Endodermal cell (in vitro differentiated cells): ENCODE data around the gene NDST3. TPM values are rescaled to one million over a fixed set of nuclear protein-coding genes. Genes with fewer than 3 reads are reported as not detected.
"Not testable (repeated sequence)": the region's sequence is repeated elsewhere in the genome, so short reads cannot be mapped to it uniquely, and the experiment has no call there.

ENCODE experiments used
- DNase-seq: peaks from one replicate; pipeline ENCODE4 v3.0.0-alpha.2; 2017
- H3K27ac ChIP-seq: 2 replicates; pipeline ENCODE4 v1.5.1; 2013; ENCODE audit warnings: mild to moderate bottlenecking, low read depth, low read length, moderate library complexity
- H3K27me3 ChIP-seq: 2 replicates; pipeline ENCODE4 v1.6.1; 2013; ENCODE audit warnings: mild to moderate bottlenecking, low read length, moderate library complexity; ENCODE audit not compliant: insufficient read depth, control insufficient read depth, poor library complexity, severe bottlenecking
- H3K36me3 ChIP-seq: 2 replicates; pipeline ENCODE4 v1.7.0; 2013; ENCODE audit warnings: mild to moderate bottlenecking, low read length, moderate library complexity; ENCODE audit not compliant: control insufficient read depth, insufficient read depth
- H3K4me1 ChIP-seq: one replicate; pipeline ENCODE4 v1.7.0; 2013; ENCODE audit warnings: low read length; ENCODE audit not compliant: control insufficient read depth, insufficient read depth
- H3K4me3 ChIP-seq: 2 replicates; pipeline ENCODE4 v1.5.1; 2013; ENCODE audit warnings: mild to moderate bottlenecking, low read length, moderate library complexity
- H3K9ac ChIP-seq: 2 replicates; pipeline ENCODE4 v1.6.1; 2013; ENCODE audit warnings: mild to moderate bottlenecking, low read length, moderate library complexity; ENCODE audit not compliant: poor library complexity, severe bottlenecking; ENCODE audit errors: extremely low read depth
- H3K9me3 ChIP-seq: 2 replicates; pipeline ENCODE4 v1.6.1; 2013; ENCODE audit warnings: mild to moderate bottlenecking, low read length, moderate library complexity; ENCODE audit not compliant: control insufficient read depth
- H3K27ac Mint-ChIP-seq: 2 replicates; pipeline ENCODE4 v1.8.0; 2020; ENCODE audit warnings: mixed read lengths
- H3K27me3 Mint-ChIP-seq: 2 replicates; pipeline ENCODE4 v1.8.0; 2021; ENCODE audit warnings: mild to moderate bottlenecking, mixed read lengths; ENCODE audit not compliant: insufficient read depth
- H3K36me3 Mint-ChIP-seq: 2 replicates; pipeline ENCODE4 v1.8.0; 2020; ENCODE audit warnings: low read depth, mixed read lengths
- H3K4me1 Mint-ChIP-seq: 2 replicates; pipeline ENCODE4 v1.8.0; 2020; ENCODE audit warnings: mixed read lengths
- H3K4me3 Mint-ChIP-seq: 2 replicates; pipeline ENCODE4 v1.8.0; 2020; ENCODE audit warnings: mild to moderate bottlenecking, moderate library complexity, mixed read lengths
- H3K9me3 Mint-ChIP-seq: 2 replicates; pipeline ENCODE4 v1.8.0; 2020; ENCODE audit warnings: mild to moderate bottlenecking, mixed read lengths
- CTCF ChIP-seq: fragments of 200-600 bp; sonication (generic); conservative IDR thresholded peaks from 2 replicates; pipeline ENCODE4 v1.5.0; 2021; ENCODE audit warnings: antibody characterized with exemption, mild to moderate bottlenecking
- WGBS, 2 experiments: methylation state at CpG; one replicate each; pipeline versions ENCODE4 v1.1.5 to v1.1.7; 2013; ENCODE audit warnings: missing lambda C conversion rate in 2 of 2, mixed read lengths in 1 of 2; ENCODE audit not compliant: insufficient coverage in 1 of 2, insufficient read length in 1 of 2; 5-methylcytosine and 5-hydroxymethylcytosine counted together
- total RNA-seq, 2 donors: library from RNA; stranded (reverse); fragmentation: NEBNext Ultra II Directional in 1 of 2; extraction: Animal tissue kit (Norgen Biotek cat#: 25700) in 1 of 2; gene quantifications; 2 replicates in 1 of 2; 3 replicates in 1 of 2; pipeline ENCODE4 v1.2.1, GENCODE V29; 2021

Gene NDST3
- total RNA-seq, 2 donors from 2014 or later, result 0.62 to 0.71 TPM

- Mint-ChIP-seq H3K27ac (no peak overlapping the region), H3K4me3 (no peak overlapping the region), H3K36me3 (no peaks in the 10 kb centered on the region), H3K27me3 (no peaks in the 10 kb centered on the region), H3K9me3 (no peaks in the 10 kb centered on the region), H3K4me1 (no peaks in the 10 kb centered on the region)
- Histone ChIP-seq H3K4me1 (no peaks in the 10 kb centered on the region), H3K27me3 (no peaks in the 10 kb centered on the region), H3K4me3 (no peak overlapping the region), H3K36me3 (no peaks in the 10 kb centered on the region), H3K9me3 (no peaks in the 10 kb centered on the region), H3K9ac (no peak overlapping the region), H3K27ac (no peak overlapping the region)
- 85% methylated on average over 1 of the region's 1 CpG; no CpG with 5 or more reads in 1 of the 2 experiments for WGBS, 2 experiments
- TF ChIP-seq CTCF, result no peak
- no peak for DNase-seq
Observed at GRCh38 chr4:118296729-118297128, 262.4 kb downstream of the NDST3 start.

GRCh38 chr4:118299619-118300018 lies 265.3 kb downstream of the NDST3 start:
- H3K36me3 ChIP-seq, H3K27me3 ChIP-seq, H3K27ac Mint-ChIP-seq, H3K4me3 Mint-ChIP-seq, H3K9me3 Mint-ChIP-seq, H3K9me3 ChIP-seq, H3K4me3 ChIP-seq, H3K27me3 Mint-ChIP-seq, H3K4me1 ChIP-seq, H3K27ac ChIP-seq, H3K9ac ChIP-seq, H3K4me1 Mint-ChIP-seq, H3K36me3 Mint-ChIP-seq, DNase-seq: not testable (repeated sequence)
- WGBS, 2 experiments, result 98% methylated on average over 5 of the region's 6 CpGs; no CpG with 5 or more reads in 1 of the 2 experiments

GRCh38 chr4:118307643-118308042 lies 273.4 kb downstream of the NDST3 start:
- peaks cover 9% of the 10 kb centered on the region for H3K4me1 Mint-ChIP-seq
- no peaks in the 10 kb centered on the region for H3K27me3 Mint-ChIP-seq
- H3K9me3 Mint-ChIP-seq, result no peaks in the 10 kb centered on the region
- DNase-seq, result no peak
- H3K4me1 ChIP-seq, result no peaks in the 10 kb centered on the region
- H3K36me3 ChIP-seq, result no peaks in the 10 kb centered on the region
- H3K36me3 Mint-ChIP-seq, result no peaks in the 10 kb centered on the region
- H3K9me3 ChIP-seq, result no peaks in the 10 kb centered on the region
- peak overlapping the region; percentile 27 for H3K27ac Mint-ChIP-seq
- no peak overlapping the region for H3K4me3 Mint-ChIP-seq
- whole genome bisulfite sequencing, 2 experiments, result 50 to 80% methylated on average over 1 to 2 of the region's 2 CpGs
- H3K27ac ChIP-seq, result peak overlapping the region; percentile 8
- TF ChIP-seq CTCF, result no peak
- H3K4me3 ChIP-seq, result no peak overlapping the region
- no peaks in the 10 kb centered on the region for H3K27me3 ChIP-seq
- no peak overlapping the region for H3K9ac ChIP-seq
